HG03103 (cell line): ENCODE results near the gene TANC1.

Experiments used
- ATAC-seq: cut with Tn5 transposase; IDR thresholded peaks from one replicate; pipeline ENCODE4 v1.9.1; 2021; ENCODE audit warnings: low read depth; ENCODE audit not compliant: unreplicated experiment

TANC1 gene

GRCh38 chr2:159109517-159109916 lies 141.1 kb downstream of the TANC1 start:
- ATAC-seq: no peak

- ATAC-seq: no peak
Measured at GRCh38 chr2:159110784-159111183, 142.3 kb downstream of the TANC1 start.

- no peak for ATAC-seq
Measured at GRCh38 chr2:159111346-159111927, 143.0 kb downstream of the TANC1 start.

- ATAC-seq: no peak
Measured at GRCh38 chr2:159114835-159115234, 146.4 kb downstream of the TANC1 start.

GRCh38 chr2:159116922-159117321 lies 148.5 kb downstream of the TANC1 start:
- ATAC-seq: no peak

GRCh38 chr2:159117658-159118057 lies 149.2 kb downstream of the TANC1 start:
- ATAC-seq: no peak

- peak; percentile 88 for ATAC-seq
Measured at GRCh38 chr2:159118115-159118858, 149.8 kb downstream of the TANC1 start.

- no peak for ATAC-seq
Measured at GRCh38 chr2:159118859-159119500, 150.5 kb downstream of the TANC1 start.

- no peak for ATAC-seq
Measured at GRCh38 chr2:159119652-159120257, 151.3 kb downstream of the TANC1 start.

GRCh38 chr2:159123786-159124185 lies 155.3 kb downstream of the TANC1 start:
- ATAC-seq: no peak

- ATAC-seq: no peak
Measured at GRCh38 chr2:159124441-159124911, 156.0 kb downstream of the TANC1 start.

GRCh38 chr2:159124931-159125467 lies 156.6 kb downstream of the TANC1 start:
- no peak for ATAC-seq

- ATAC-seq: no peak
Measured at GRCh38 chr2:159125858-159126257, 157.4 kb downstream of the TANC1 start.

GRCh38 chr2:159126432-159127022 lies 158.1 kb downstream of the TANC1 start:
- ATAC-seq: no peak

- no peak for ATAC-seq
Measured at GRCh38 chr2:159128191-159128590, 159.8 kb downstream of the TANC1 start.

- no peak for ATAC-seq
Measured at GRCh38 chr2:159129269-159129668, 160.8 kb downstream of the TANC1 start.

- no peak for ATAC-seq
Measured at GRCh38 chr2:159129824-159130223, 161.4 kb downstream of the TANC1 start.

GRCh38 chr2:159130302-159130701 lies 161.9 kb downstream of the TANC1 start:
- ATAC-seq: no peak

- no peak for ATAC-seq
Measured at GRCh38 chr2:159131267-159131913, 162.9 kb downstream of the TANC1 start.

- ATAC-seq: no peak
Measured at GRCh38 chr2:159131914-159132281, 163.5 kb downstream of the TANC1 start.
